Measurements from ENCODE around the gene SSR2. TPM values are rescaled to one million over a fixed set of nuclear protein-coding genes. Genes with fewer than 3 reads are reported as not detected.

SSR2 gene
- total and polyA plus RNA-seq, 9 donors = 261 to 601 (median 306) TPM

DNA sequence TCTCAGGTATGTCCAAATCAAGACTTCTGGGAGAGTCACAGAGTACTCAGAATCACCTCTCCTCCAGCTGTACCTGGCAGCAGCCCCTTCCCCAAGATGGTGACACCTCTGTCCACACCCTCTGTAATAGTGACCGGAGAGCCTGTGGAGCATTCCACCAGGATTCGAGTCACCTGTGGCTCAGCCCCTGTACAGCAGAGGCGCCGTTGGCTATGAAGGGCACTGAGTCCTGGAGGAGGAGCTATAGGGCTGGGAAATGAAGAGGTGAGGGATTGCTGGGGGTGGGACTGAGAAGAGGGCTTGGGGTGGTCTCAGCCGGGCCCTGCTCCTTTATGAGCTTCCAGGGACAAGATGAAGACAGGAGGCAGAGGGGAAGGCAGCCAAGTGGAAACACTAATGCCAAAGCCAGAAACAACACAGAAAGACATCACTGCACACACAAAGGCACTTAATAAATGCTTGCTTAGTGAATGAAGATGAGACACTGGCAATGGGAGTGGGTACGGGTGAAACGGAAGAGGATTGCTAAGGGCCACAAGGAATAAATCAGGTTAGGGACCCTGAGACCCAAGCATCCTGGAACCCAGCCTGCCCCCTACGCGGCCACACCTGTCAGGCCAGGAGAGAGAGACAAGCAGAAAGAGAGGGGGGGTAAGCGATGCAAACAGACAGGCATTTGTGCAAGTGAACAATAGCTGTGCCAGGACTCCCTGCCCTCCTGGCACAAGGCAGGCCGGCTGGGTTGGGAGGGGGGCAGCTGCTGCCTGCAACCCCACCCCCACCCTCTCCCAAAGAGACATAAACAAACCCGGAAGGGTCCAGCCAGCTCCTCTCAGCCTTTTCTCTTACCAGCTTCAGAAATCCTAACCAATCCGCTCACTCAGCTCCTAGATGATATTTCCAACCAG is 46.3 kb downstream of the SSR2 start:
- Histone ChIP-seq H3K36me3 (no peaks in the 10 kb centered on the region), H3K27ac (peak overlapping the region in 1 of 2 donors; percentile 91), H3K4me1 (ENCODE audit: insufficient read depth) (peaks cover 42% of the 10 kb centered on the region), H3K27me3 (no peaks in the 10 kb centered on the region), H3K9me3 (no peaks in the 10 kb centered on the region), H3K4me3 (peak overlapping the region; percentile 78)
- DNase-seq = no peak
- intact Hi-C loops (cut with DNase I) = loop anchor here (5.0 kb wide), 2 partner anchors 32 to 112 kb away; partner anchors contain the start of gene RXFP4 (in 4 of the 4)
- TF ChIP-seq, protein P1, sequence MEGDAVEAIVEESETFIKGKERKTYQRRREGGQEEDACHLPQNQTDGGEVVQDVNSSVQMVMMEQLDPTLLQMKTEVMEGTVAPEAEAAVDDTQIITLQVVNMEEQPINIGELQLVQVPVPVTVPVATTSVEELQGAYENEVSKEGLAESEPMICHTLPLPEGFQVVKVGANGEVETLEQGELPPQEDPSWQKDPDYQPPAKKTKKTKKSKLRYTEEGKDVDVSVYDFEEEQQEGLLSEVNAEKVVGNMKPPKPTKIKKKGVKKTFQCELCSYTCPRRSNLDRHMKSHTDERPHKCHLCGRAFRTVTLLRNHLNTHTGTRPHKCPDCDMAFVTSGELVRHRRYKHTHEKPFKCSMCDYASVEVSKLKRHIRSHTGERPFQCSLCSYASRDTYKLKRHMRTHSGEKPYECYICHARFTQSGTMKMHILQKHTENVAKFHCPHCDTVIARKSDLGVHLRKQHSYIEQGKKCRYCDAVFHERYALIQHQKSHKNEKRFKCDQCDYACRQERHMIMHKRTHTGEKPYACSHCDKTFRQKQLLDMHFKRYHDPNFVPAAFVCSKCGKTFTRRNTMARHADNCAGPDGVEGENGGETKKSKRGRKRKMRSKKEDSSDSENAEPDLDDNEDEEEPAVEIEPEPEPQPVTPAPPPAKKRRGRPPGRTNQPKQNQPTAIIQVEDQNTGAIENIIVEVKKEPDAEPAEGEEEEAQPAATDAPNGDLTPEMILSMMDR (IDR thresholded peaks at IDR 0.05) = no peak
- TF ChIP-seq EP300 (IDR thresholded peaks at IDR 0.05) = no peak
- TF ChIP-seq POLR2A (IDR thresholded peaks at IDR 0.05) = no peak
- WGBS, 3 donors = 26 to 35% (median 27%) methylated on average over 13 of the region's 13 CpGs

DNA sequence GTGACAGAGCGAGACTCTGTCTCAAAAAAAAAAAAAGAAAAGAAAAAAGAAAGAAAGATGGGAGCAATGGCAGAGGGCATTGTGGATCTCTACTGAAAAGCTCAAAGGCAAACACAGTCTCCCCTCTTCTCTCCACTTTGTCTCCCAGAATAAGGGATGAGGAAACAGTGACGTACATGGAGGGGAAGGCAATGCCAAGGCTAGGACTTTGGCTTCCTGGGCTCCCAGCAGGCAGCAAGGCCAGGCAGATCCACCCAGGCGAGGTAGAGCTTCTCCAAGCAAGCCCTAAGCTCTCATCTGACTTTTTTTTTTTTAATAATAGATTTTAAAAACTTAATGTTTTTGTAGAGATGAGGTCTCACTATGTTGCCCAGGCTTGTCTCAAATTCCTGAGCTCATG is 47.0 kb downstream of the SSR2 start:
- no peaks in the 10 kb centered on the region for H3K9me3 ChIP-seq
- H3K27ac ChIP-seq = no peak overlapping the region
- 89 to 90% (median 90%) methylated on average over 3 of the region's 3 CpGs for WGBS, 3 donors
- no peaks in the 10 kb centered on the region for H3K27me3 ChIP-seq
- H3K36me3 ChIP-seq = no peaks in the 10 kb centered on the region
- H3K4me1 ChIP-seq (ENCODE audit: insufficient read depth) = peaks cover 46% of the 10 kb centered on the region
- no peak for TF ChIP-seq EP300 (IDR thresholded peaks at IDR 0.05)
- TF ChIP-seq, protein P1 (IDR thresholded peaks at IDR 0.05) = no peak
- TF ChIP-seq POLR2A (IDR thresholded peaks at IDR 0.05) = no peak
- H3K4me3 ChIP-seq = no peak overlapping the region
- intact Hi-C loops (cut with DNase I) = no loop called here
- DNase-seq = no peak

DNA sequence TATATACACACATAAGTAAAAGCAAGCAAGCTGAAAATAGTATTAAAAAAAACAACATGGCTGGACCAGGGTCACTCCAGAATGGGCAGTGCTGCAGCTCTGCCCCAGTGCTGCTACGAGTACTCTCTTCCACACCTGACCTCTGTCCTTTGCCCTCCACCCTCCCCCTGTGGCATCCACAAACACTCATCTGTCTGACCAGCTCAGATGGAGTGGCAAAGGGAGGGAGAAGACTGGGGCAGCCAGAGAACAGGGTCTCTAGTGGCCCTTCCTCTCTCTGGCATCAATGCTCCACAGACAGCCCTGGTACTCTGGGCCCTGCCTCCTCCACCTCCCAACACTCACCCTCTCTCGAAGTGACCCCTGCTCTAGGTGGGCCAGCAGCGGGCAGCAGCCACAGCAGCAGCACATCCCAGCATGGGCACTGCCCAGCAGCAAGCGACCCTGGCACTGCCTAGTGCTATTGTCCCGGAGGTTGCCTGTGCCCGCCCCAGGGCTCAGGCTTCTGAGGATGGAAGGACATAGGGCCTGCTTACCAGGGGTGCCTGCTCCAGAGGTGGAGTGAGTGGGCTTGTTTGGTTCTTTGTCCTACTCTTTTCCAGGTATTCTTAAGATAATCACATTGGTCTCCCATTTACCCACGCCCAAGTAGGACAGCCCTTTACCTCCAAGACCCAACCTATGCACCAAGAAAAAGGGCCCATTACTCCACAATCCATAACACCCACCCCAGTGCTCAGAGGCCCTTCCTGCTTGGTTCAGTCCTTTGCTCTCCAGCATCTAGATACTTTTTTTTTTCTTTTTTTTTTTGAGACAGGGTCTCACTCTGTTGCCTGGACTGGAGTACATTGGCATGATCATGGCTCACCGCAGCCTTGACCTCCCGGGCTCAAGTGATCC is 48.6 kb downstream of the SSR2 start:
- TF ChIP-seq POLR2A (IDR thresholded peaks at IDR 0.05) (no peak), EP300 (IDR thresholded peaks at IDR 0.05) (no peak)
- TF ChIP-seq, protein P1 (IDR thresholded peaks at IDR 0.05) = no peak
- no peak overlapping the region for H3K27ac ChIP-seq
- intact Hi-C loops (cut with DNase I) = no loop called here
- peaks cover 57% of the 10 kb centered on the region for H3K4me1 ChIP-seq (ENCODE audit: insufficient read depth)
- H3K9me3 ChIP-seq = no peaks in the 10 kb centered on the region
- H3K27me3 ChIP-seq = no peaks in the 10 kb centered on the region
- no peaks in the 10 kb centered on the region for H3K36me3 ChIP-seq
- DNase-seq = no peak
- no peak overlapping the region for H3K4me3 ChIP-seq
- 81 to 90% (median 88%) methylated on average over 9 of the region's 9 CpGs for WGBS, 3 donors

DNA sequence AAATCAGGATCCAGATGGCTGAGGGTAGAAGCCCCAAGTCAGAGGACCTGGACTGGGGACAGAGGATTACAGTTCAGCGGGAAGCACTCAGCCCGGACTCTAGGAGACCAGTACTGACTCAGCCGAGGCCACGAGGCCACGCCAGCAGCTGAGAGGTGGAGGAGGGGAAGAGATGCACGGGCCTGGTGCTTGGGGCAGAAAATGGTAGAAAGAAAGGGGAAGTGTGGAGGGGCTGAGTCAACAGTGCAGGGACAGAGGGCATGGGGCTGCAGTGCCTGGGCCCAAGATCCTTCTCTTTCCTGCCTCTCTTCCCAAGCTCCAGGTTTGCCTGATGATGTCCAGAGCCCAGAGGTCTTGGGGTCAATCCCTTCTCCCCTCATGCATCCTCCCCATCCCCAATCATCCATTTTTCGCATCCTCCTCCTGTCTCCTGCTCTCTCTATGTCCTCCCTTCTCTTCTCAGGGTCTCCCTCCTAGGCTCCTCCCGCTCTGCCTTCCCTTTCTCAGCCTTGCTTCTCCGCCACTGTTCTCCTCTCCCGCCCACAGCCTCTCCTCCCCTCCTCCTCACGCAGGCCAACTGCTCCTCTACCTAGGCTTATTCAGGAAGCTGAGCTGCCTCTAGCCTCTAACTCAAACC is 50.1 kb downstream of the SSR2 start:
- intact Hi-C loops (cut with DNase I) = no loop called here
- Histone ChIP-seq H3K27me3 (no peaks in the 10 kb centered on the region), H3K9me3 (no peaks in the 10 kb centered on the region), H3K4me3 (no peak overlapping the region), H3K36me3 (no peaks in the 10 kb centered on the region), H3K4me1 (ENCODE audit: insufficient read depth) (peaks cover 54% of the 10 kb centered on the region), H3K27ac (peak overlapping the region in 1 of 2 donors; percentile 20)
- TF ChIP-seq POLR2A (IDR thresholded peaks at IDR 0.05) (no peak), EP300 (IDR thresholded peaks at IDR 0.05) (no peak)
- TF ChIP-seq, protein P1 (IDR thresholded peaks at IDR 0.05) = no peak
- DNase-seq = peak; percentile 50 to 60 (median 57)
- 27 to 34% (median 29%) methylated on average over 11 of the region's 11 CpGs for WGBS, 3 donors

Data from ovary (tissue), 9 donors.